ENCODE measurements around the gene SMIM14.

GRCh38 chr4:39657465-39657864, 18.8 kb upstream of the SMIM14 start:
- TF ChIP-seq CTCF (IDR thresholded peaks at IDR 0.05; ENCODE audit: low read depth, low read length, poor library complexity, severe bottlenecking) (no peak), EZH2phosphoT487 (IDR thresholded peaks at IDR 0.05; ENCODE audit: borderline replicate concordance, low read length) (no peak)
